ENCODE data around the gene PHACTR1.

GRCh38 chr6:12772416-12772815 is 55.8 kb downstream of the PHACTR1 start:
- TF ChIP-seq CTCF (IDR thresholded peaks at IDR 0.05; ENCODE audit: low read length) (no peak), EZH2 (IDR thresholded peaks at IDR 0.05; ENCODE audit: borderline replicate concordance, low read length) (no peak)

Measured in OCI-LY1 (cell line).